Measurements from ENCODE around the gene CITED2.

DNA sequence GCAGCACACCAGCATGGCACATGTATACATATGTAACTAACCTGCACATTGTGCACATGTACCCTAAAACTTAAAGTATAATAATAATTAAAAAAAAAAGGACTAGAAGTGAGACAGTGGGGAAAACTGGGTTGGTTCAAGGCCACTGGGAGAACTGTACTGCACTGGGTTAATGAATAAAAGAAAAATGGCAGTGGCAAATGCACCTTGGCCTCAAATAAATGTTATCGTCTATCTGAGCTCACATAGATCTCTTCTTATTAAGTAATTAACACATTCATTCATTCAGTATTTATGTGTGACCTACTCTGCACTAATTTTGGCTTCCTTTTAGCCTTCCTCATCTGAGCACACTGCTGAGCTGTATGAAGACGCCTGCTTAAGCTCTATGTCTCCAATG lies 17.5 kb downstream of the CITED2 start:
- TF ChIP-seq, protein P1, sequence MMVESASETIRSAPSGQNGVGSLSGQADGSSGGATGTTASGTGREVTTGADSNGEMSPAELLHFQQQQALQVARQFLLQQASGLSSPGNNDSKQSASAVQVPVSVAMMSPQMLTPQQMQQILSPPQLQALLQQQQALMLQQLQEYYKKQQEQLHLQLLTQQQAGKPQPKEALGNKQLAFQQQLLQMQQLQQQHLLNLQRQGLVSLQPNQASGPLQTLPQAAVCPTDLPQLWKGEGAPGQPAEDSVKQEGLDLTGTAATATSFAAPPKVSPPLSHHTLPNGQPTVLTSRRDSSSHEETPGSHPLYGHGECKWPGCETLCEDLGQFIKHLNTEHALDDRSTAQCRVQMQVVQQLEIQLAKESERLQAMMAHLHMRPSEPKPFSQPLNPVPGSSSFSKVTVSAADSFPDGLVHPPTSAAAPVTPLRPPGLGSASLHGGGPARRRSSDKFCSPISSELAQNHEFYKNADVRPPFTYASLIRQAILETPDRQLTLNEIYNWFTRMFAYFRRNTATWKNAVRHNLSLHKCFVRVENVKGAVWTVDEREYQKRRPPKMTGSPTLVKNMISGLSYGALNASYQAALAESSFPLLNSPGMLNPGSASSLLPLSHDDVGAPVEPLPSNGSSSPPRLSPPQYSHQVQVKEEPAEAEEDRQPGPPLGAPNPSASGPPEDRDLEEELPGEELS (CRISPR knock-in tag; IDR thresholded peaks at IDR 0.05), result no peak
- TF ChIP-seq, protein P2, sequence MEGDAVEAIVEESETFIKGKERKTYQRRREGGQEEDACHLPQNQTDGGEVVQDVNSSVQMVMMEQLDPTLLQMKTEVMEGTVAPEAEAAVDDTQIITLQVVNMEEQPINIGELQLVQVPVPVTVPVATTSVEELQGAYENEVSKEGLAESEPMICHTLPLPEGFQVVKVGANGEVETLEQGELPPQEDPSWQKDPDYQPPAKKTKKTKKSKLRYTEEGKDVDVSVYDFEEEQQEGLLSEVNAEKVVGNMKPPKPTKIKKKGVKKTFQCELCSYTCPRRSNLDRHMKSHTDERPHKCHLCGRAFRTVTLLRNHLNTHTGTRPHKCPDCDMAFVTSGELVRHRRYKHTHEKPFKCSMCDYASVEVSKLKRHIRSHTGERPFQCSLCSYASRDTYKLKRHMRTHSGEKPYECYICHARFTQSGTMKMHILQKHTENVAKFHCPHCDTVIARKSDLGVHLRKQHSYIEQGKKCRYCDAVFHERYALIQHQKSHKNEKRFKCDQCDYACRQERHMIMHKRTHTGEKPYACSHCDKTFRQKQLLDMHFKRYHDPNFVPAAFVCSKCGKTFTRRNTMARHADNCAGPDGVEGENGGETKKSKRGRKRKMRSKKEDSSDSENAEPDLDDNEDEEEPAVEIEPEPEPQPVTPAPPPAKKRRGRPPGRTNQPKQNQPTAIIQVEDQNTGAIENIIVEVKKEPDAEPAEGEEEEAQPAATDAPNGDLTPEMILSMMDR (IDR thresholded peaks at IDR 0.05), result no peak
- TF ChIP-seq, protein P3, sequence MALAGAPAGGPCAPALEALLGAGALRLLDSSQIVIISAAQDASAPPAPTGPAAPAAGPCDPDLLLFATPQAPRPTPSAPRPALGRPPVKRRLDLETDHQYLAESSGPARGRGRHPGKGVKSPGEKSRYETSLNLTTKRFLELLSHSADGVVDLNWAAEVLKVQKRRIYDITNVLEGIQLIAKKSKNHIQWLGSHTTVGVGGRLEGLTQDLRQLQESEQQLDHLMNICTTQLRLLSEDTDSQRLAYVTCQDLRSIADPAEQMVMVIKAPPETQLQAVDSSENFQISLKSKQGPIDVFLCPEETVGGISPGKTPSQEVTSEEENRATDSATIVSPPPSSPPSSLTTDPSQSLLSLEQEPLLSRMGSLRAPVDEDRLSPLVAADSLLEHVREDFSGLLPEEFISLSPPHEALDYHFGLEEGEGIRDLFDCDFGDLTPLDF (CRISPR knock-in tag; IDR thresholded peaks at IDR 0.05), result no peak
- no peak for TF ChIP-seq ZBTB21 (CRISPR knock-in tag; IDR thresholded peaks at IDR 0.05; ENCODE audit: borderline replicate concordance)
- TF ChIP-seq, protein P4, sequence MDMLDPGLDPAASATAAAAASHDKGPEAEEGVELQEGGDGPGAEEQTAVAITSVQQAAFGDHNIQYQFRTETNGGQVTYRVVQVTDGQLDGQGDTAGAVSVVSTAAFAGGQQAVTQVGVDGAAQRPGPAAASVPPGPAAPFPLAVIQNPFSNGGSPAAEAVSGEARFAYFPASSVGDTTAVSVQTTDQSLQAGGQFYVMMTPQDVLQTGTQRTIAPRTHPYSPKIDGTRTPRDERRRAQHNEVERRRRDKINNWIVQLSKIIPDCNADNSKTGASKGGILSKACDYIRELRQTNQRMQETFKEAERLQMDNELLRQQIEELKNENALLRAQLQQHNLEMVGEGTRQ (CRISPR knock-in tag; IDR thresholded peaks at IDR 0.05), result no peak
- TF ChIP-seq TEAD1 (CRISPR knock-in tag; IDR thresholded peaks at IDR 0.05), result no peak
- TF ChIP-seq FOXJ3 (CRISPR knock-in tag; IDR thresholded peaks at IDR 0.05; ENCODE audit: borderline replicate concordance), result no peak
- no peak for TF ChIP-seq FOXK1 (CRISPR knock-in tag; IDR thresholded peaks at IDR 0.05)
- TF ChIP-seq, protein P5, sequence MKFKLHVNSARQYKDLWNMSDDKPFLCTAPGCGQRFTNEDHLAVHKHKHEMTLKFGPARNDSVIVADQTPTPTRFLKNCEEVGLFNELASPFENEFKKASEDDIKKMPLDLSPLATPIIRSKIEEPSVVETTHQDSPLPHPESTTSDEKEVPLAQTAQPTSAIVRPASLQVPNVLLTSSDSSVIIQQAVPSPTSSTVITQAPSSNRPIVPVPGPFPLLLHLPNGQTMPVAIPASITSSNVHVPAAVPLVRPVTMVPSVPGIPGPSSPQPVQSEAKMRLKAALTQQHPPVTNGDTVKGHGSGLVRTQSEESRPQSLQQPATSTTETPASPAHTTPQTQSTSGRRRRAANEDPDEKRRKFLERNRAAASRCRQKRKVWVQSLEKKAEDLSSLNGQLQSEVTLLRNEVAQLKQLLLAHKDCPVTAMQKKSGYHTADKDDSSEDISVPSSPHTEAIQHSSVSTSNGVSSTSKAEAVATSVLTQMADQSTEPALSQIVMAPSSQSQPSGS (CRISPR knock-in tag; IDR thresholded peaks at IDR 0.05; ENCODE audit: borderline replicate concordance, low read depth), result no peak
- TF ChIP-seq, protein P6, sequence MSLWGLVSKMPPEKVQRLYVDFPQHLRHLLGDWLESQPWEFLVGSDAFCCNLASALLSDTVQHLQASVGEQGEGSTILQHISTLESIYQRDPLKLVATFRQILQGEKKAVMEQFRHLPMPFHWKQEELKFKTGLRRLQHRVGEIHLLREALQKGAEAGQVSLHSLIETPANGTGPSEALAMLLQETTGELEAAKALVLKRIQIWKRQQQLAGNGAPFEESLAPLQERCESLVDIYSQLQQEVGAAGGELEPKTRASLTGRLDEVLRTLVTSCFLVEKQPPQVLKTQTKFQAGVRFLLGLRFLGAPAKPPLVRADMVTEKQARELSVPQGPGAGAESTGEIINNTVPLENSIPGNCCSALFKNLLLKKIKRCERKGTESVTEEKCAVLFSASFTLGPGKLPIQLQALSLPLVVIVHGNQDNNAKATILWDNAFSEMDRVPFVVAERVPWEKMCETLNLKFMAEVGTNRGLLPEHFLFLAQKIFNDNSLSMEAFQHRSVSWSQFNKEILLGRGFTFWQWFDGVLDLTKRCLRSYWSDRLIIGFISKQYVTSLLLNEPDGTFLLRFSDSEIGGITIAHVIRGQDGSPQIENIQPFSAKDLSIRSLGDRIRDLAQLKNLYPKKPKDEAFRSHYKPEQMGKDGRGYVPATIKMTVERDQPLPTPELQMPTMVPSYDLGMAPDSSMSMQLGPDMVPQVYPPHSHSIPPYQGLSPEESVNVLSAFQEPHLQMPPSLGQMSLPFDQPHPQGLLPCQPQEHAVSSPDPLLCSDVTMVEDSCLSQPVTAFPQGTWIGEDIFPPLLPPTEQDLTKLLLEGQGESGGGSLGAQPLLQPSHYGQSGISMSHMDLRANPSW (CRISPR knock-in tag; conservative IDR thresholded peaks at IDR 0.05; ENCODE audit: low read depth), result no peak

Data from WTC11 (cell line).